GM21529 (cell line): Measurements from ENCODE around the gene ALDH1A2.
"Not testable (repeated sequence)": the region's sequence is repeated elsewhere in the genome, so short reads cannot be mapped to it uniquely, and the experiment has no call there.

ENCODE experiments used
- ATAC-seq: cut with Tn5 transposase; IDR thresholded peaks from one replicate; pipeline ENCODE4 v1.9.1; 2021; ENCODE audit not compliant: unreplicated experiment

The ALDH1A2 gene

DNA sequence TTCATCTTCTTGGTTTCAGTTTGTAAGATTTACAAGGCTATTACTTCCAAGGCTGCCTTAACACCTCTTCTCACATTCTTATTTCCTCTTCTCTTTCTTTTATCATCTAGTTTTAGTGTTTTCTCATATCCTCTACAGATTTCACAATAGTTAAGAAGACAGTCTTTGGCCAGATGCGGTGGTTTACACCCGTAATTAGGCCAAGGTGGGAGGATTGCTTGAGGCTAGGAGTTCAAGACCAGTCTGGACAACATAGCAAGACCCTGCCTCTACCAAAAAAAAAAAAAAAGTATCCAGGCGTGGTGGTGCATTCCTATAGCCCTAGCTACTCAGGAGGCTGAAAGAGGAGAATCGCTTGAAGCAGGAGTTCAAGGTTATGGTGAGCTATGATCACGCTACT is 3.5 kb upstream of the ALDH1A2 start:
- ATAC-seq = no peak

DNA sequence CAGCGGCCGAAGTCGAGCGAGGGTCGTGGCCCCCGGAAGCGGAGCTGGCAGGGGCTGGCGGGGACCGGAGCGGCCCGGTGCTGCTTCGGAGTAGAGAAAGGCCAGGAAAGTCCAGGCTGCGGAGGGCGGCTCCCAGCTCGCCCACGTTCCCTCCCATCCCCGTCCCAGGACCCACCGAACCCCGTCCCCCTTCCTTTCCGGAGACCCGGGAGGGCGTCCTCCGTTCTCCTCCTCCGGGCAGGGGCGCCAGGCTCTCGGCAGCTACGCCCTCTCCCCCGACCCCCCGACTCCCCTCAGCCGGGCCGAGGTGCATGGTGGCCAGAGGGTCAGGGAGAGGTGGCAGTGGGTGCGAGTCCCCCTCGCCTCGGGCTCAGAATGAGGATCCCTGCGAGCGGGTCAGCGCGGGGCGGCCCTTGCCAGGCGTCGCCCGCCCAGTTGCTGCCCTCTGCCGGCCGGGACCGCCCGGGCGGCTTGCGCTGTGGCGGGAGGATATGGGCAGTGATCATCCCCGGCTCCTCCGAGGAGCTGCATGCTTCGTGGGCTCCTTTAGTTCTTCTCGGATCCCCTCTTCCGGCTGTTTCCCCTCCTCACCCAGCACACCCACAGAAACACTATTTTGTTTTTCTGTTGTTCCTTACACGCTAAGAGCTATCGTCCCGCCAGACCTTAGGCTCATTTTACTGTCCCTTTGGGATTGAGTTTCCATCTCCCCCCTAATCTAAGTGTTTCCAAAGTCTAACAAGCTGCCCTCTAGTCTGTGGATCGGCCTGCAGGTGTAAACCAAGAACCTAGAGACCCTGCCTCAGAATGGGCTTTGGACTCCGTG is 744 bp upstream of the ALDH1A2 start:
- ATAC-seq = no peak

- no peak for ATAC-seq
These were observed 499 bp downstream of the ALDH1A2 start for GRCh38 chr15:58064980-58065444.

DNA sequence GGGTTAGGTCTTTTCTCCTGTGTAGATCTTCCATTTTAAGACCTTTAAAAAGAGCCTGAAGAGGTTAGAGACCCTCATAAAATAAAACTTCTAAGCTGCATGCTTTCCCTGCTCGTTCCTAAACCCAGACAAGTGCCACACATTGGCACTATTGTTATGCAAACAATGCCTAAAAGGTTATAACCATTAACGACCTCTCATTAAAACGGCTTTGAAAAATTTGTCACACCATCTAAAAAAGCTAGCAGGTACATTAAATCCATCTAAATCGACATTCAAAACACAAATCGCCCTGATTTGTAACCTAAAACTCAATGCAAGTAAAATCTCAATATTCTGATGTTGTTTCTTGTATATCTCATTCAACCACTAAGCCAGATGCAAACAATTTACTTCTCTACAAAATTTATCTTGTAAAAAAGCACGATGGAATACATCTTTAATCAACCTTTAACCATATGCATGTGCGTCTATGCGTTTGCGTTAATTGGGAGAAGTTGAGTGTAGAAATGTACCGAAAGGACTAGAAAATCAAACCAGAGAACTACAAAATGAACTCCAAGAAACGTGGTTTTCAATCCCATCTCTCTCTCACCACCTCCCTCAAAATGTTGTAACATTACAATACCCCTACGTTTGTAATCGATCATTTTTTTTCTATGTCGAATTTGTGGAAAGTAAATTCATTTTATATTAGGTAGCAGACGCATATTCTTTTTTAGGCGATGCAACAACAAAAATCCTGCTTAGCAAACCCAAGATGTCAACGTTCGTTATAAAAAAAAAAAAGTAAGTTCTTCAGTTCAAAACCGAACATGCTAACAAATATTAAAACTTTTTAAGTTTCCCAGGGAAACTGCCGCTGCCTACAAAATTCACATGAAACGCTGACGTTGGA is 1.2 kb downstream of the ALDH1A2 start:
- no peak for ATAC-seq

DNA sequence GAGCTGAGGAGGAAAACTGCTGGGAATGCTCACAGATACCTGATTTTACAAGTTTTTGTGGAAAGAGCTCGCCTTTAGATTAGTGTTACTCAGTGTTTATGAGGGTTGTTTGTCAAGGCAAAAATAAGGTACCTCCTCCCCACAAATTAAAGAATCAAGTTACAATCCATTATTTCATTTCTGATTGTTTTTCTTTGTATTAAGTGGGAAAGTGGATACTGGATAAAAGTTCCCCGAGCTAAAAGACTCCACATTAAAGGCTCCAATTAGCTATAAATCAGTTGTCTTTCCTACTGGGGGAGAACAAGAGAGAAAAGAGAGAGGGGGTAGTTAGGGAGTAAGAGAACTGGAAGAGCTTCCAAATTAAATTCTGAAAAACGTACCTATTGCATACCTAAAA is 1.9 kb downstream of the ALDH1A2 start:
- no peak for ATAC-seq

GRCh38 chr15:58062983-58063382 is 2.5 kb downstream of the ALDH1A2 start:
- no peak for ATAC-seq

GRCh38 chr15:58062175-58062574 is 3.3 kb downstream of the ALDH1A2 start:
- no peak for ATAC-seq

DNA sequence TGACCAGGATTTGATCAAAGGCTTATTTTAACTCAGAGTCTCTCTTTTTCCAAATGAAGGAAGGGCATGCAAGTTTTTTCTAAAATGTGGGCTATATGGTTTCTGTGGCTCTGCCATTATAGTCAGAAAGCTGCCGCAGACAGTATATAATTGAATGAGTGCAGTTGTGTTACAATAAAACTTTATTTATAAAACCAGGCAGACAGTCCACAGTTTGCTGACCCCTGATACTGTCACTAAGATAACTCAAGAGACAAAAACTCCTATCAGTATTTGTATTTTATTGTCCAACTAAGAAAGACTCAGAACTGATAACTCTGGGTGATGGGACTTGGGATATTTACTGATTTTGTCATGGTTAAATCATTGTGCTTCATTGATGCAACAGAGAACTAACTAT is 4.9 kb downstream of the ALDH1A2 start:
- no peak for ATAC-seq

DNA sequence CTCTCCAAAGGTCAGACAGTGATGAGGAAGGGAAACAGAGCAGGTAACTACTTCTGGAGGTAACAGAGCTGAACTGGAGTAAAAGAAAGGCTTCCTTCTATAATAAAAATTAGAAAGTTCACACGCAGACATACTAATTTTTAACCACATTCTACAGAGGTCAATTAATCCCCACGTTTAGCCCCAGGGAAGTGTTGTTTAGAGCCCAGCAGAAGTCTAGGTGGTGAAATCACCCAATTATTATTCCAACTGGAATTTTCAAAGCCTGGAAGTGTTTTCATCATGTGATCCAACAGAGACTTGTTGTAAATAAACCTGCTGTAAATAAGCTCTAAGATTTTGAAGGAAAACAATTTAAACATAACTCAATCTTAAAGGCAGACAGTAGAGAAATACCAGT is 6.8 kb downstream of the ALDH1A2 start:
- no peak for ATAC-seq

GRCh38 chr15:58058073-58058472 is 7.4 kb downstream of the ALDH1A2 start:
- no peak for ATAC-seq

DNA sequence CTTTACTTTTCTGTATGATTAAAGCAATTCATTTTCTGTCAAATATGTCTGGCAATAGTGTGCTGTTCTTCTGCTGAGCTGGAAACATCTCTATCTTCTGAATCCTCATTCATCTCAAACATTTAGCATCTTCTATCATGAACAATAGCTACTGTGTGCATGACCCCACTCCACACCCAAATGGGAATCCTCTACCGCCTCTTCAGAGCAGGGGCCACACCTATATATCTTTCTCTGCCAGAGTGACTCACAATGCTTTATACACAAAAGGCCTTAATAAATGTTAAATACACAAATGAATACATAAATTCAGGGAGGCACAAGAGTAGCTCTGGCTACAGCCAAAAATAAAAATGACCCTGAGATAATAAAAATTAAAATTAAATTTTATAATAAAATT is 8.0 kb downstream of the ALDH1A2 start:
- ATAC-seq = no peak

DNA sequence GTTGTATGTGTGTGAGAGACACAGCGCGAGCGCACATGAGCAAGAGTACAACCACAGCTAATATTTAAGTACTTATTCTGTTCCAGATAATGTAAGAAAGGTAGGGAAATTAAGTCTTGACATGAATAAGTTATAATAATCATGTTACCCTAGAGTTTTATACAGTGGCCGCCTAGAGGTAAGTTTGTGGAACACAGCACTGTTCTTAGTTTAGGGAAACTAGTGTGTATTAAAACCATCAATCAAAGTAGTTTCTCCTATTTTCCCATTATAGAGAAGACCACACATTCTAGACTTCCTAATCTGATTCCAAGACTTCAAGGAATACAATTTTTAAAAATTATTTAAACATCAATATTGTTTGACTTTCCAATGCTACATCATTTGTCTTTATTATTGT is 9.5 kb downstream of the ALDH1A2 start:
- ATAC-seq = no peak

GRCh38 chr15:58053315-58054153 is 12.0 kb downstream of the ALDH1A2 start:
- ATAC-seq = no peak

GRCh38 chr15:58052334-58052733 is 13.2 kb downstream of the ALDH1A2 start:
- ATAC-seq = no peak

DNA sequence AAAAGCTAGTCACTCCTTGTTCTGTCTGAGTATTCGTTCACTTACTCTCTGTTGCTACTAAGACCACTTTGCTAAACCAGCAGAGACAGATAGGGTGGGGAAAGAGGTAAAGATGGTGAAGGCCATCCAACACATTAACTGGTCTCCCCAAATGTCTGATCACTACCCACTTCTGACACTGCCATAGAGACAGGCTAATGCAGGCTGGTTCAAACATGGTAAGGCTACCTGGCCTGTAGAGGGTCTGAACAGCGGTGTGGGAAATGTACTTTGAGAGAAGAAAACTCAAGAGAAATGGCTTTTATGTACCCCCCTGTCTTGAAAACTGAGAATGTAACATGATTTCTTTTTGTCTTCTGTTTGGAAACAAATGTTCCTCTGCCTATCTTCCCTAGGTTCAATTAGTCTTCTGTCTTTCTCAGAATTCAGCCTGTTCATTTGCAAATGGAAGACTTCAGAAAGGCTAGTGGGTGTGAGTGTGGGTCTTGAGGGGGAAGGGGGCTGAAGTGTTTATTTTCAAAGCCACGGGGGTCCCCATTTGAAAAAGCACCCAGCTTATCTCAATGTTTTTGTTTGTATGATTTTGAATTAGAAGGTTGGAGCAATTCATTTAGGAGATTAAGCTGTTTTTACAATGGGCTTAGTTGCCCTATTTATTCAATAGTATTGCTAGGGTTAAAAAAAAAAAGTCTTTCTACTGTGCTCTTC is 15.8 kb downstream of the ALDH1A2 start:
- ATAC-seq = no peak

DNA sequence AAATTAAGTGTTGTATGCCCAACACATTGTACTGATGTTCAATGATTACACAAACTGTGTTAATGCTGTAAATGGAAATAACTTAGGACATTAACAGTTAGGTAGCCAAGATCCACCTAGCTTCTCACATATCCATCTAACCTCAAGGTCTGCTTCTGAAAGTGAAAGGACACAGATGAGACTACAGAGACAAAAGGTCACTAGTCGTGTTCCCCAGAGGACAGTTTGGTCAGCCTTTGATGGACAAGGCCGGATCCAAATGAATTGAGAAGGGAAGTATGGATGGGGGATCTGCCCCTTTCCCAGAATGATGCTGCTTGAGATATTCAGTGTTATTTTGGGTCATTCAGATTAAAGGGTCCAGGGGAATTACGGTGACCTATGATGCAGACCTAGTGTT is 17.2 kb downstream of the ALDH1A2 start:
- no peak for ATAC-seq

DNA sequence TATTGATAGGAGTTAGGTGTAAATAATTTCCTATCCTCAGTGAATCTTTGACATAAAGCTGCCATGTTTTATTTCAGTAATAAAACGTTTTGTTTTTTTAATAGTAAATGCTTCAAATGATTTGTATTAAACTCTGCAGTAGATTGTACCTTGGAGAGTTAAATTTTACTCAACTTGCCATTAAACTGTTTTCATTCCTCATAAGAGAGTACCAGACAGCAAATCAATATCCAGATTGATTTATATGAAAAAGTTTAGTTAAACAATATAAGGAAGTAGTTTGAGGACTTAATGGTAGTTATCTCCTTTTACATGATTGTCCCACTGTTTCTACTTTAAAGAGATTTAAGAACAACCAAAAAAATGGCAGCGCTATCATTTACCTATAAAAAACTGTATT is 18.4 kb downstream of the ALDH1A2 start:
- no peak for ATAC-seq

DNA sequence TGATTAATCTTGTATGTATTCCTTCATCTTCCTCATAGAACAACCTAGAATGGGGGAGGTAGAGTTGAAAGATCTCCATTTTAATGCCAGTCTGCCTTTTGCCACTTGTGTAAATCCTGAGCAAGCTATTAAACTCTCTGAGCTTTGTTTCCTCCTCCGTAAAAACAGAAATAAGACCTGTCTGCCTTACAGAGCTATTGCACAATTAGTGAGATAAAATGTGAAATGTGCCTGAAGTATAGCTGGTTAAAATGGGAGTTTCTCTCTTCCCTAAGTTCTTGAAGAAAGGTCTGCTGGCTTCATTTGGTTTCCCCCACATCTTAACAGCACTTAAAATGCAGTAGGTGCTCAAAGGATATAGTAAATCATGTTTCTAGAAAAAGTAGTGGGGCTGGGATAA is 19.0 kb downstream of the ALDH1A2 start:
- no peak for ATAC-seq

GRCh38 chr15:58045376-58045775 is 20.1 kb downstream of the ALDH1A2 start:
- not testable (repeated sequence) for ATAC-seq

DNA sequence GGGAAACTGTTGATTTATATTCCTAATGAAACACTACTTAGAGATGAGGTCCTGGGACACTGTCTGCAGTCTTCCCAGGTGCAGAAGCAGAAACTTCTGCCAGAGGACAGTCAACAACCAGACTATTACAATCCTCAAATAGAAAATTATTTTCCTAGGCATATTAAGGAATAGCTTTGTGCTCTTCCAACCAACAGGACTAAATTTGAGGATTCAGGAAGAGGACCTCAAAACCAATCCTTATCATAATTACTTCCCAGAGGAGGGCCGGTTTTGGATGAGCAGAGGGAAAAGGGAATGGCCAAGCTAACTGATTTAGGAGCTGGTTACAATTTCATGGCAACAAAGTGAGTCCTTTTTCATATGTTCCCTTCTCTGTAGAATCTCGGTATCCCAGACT is 21.0 kb downstream of the ALDH1A2 start:
- ATAC-seq = no peak
